Sigmoid colon (tissue), 4 donors: Measurements from ENCODE around the gene GAST.

Source experiments
- EP300 ChIP-seq, 4 donors: sonication (generic); formaldehyde crosslinking; IDR thresholded peaks; one replicate each; pipeline ENCODE4 v1.6.1; 2017; ENCODE audit warnings: antibody characterized with exemption in 4 of 4
- POLR2A ChIP-seq, 2 donors: fragments of 450-650 bp; IDR thresholded peaks; one replicate each; pipeline ENCODE4 v1.6.1; 2016; ENCODE audit warnings: antibody characterized with exemption in 2 of 2, mild to moderate bottlenecking in 2 of 2, moderate library complexity in 2 of 2
- POLR2AphosphoS5 ChIP-seq, 4 donors: sonication (generic); formaldehyde crosslinking; IDR thresholded peaks; one replicate each; pipeline ENCODE4 v1.6.1; 2017; ENCODE audit warnings: antibody characterized with exemption in 4 of 4
- TF ChIP-seq, protein P1 (sequence below), 4 experiments: fragments of 450-650 bp in 3 of 4; fragments of 200-600 bp in 1 of 4; IDR thresholded peaks; one replicate each; pipeline ENCODE4 v1.5.1; 2016 to 2019; ENCODE audit warnings: antibody characterized with exemption in 4 of 4, mild to moderate bottlenecking in 3 of 4, moderate library complexity in 2 of 4

DNA sequence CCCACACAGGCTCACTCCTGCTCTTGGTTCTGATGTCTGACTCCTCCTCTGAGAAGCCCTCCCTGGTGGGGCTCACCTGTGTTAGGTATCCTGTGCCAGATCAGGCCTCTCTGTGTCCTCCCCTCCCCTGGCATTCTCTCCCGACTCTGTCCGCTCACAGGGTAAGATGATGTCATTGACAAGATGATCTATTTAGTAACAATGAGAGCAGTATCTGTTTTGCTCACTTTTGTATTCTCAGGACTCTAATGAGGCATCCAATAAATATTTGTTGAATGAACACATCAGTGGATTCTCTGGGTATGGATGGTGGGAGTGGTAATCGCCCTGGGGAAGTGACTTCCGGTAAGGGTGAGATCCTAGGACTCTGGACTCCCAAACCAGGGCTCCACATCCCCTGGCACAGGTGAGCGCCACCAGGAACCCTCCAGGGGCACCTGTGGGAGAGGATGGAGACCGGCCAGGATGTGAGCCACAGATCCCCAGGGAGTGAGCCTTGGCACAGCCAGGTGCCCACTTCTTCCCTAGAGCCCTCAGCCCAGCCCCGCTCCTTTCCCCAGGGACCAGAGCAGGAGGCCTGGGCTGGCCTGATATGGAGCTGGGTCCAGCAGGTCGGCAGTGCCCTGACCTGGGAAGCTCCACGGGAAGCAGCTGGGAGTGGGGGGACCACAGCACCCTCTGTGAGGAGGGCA, 27.7 kb downstream of the GAST start:
- TF ChIP-seq, protein P1, sequence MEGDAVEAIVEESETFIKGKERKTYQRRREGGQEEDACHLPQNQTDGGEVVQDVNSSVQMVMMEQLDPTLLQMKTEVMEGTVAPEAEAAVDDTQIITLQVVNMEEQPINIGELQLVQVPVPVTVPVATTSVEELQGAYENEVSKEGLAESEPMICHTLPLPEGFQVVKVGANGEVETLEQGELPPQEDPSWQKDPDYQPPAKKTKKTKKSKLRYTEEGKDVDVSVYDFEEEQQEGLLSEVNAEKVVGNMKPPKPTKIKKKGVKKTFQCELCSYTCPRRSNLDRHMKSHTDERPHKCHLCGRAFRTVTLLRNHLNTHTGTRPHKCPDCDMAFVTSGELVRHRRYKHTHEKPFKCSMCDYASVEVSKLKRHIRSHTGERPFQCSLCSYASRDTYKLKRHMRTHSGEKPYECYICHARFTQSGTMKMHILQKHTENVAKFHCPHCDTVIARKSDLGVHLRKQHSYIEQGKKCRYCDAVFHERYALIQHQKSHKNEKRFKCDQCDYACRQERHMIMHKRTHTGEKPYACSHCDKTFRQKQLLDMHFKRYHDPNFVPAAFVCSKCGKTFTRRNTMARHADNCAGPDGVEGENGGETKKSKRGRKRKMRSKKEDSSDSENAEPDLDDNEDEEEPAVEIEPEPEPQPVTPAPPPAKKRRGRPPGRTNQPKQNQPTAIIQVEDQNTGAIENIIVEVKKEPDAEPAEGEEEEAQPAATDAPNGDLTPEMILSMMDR (IDR thresholded peaks at IDR 0.05) = no peak
- no peak for TF ChIP-seq POLR2A (IDR thresholded peaks at IDR 0.05)
- TF ChIP-seq POLR2AphosphoS5 (IDR thresholded peaks at IDR 0.05) = no peak
- no peak for TF ChIP-seq EP300 (IDR thresholded peaks at IDR 0.05)
